Glutamatergic neuron (in vitro differentiated cells): Measurements from ENCODE around the gene TBC1D25. TPM values are rescaled to one million over a fixed set of nuclear protein-coding genes. Genes with fewer than 3 reads are reported as not detected.
"Not testable (repeated sequence)": the region's sequence is repeated elsewhere in the genome, so short reads cannot be mapped to it uniquely, and the experiment has no call there.

Experiments
- DNase-seq: peaks from one replicate; pipeline ENCODE4 v3.0.0; 2022
- H3K27ac Mint-ChIP-seq: one replicate; pipeline ENCODE4 v1.8.0; 2020; ENCODE audit warnings: mild to moderate bottlenecking, mixed read lengths, inconsistent platforms; ENCODE audit not compliant: unreplicated experiment
- H3K27me3 Mint-ChIP-seq: one replicate; pipeline ENCODE4 v1.8.0; 2020; ENCODE audit warnings: mild to moderate bottlenecking, moderate library complexity, mixed read lengths, inconsistent platforms; ENCODE audit not compliant: unreplicated experiment
- H3K36me3 Mint-ChIP-seq: one replicate; pipeline ENCODE4 v1.8.0; 2020; ENCODE audit warnings: mild to moderate bottlenecking, mixed read lengths, inconsistent platforms; ENCODE audit not compliant: unreplicated experiment
- H3K4me1 Mint-ChIP-seq: one replicate; pipeline ENCODE4 v1.8.0; 2020; ENCODE audit warnings: mild to moderate bottlenecking, low read depth, mixed read lengths, inconsistent platforms; ENCODE audit not compliant: unreplicated experiment
- H3K4me3 Mint-ChIP-seq: one replicate; pipeline ENCODE4 v1.8.0; 2020; ENCODE audit warnings: mild to moderate bottlenecking, mixed read lengths, inconsistent platforms; ENCODE audit not compliant: unreplicated experiment
- H3K9me3 Mint-ChIP-seq: one replicate; pipeline ENCODE4 v1.8.0; 2020; ENCODE audit warnings: mild to moderate bottlenecking, moderate library complexity, mixed read lengths, inconsistent platforms; ENCODE audit not compliant: unreplicated experiment
- total RNA-seq: library from RNA; stranded (reverse); fragmentation: NEBNext Ultra II Directional; extraction: Animal tissue kit (Norgen Biotek cat#: 25700); gene quantifications from one replicate; pipeline ENCODE4 v1.2.1, GENCODE V29; 2021; ENCODE audit not compliant: unreplicated experiment
- TF ChIP-seq, protein P1 (sequence below): fragments of 200-600 bp; sonication (generic); IDR thresholded peaks from one replicate; pipeline ENCODE4 v1.5.0; 2021; ENCODE audit not compliant: partially characterized antibody, unreplicated experiment

The TBC1D25 gene
- total RNA-seq, 1 donor from 2014 or later = 34.3 TPM

DNA sequence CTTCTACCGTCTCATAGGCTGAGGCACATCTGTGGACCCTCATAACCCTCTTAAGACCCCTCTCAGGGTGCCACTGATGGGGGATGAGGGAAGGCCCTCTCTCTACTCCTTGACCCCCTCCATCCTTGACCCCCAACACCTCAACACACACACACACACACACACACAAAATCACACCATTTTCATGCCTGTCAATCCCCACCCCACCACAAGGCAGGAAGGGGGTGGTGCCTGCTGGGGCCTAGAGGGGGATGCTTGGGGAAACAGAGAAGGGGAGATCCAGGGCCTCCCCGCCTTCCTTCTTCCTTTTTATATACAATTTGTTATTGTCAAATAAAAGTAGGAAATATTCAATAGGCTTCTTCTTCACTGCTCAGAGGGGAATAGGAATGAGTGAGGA, 19.1 kb upstream of the TBC1D25 start:
- TF ChIP-seq, protein P1, sequence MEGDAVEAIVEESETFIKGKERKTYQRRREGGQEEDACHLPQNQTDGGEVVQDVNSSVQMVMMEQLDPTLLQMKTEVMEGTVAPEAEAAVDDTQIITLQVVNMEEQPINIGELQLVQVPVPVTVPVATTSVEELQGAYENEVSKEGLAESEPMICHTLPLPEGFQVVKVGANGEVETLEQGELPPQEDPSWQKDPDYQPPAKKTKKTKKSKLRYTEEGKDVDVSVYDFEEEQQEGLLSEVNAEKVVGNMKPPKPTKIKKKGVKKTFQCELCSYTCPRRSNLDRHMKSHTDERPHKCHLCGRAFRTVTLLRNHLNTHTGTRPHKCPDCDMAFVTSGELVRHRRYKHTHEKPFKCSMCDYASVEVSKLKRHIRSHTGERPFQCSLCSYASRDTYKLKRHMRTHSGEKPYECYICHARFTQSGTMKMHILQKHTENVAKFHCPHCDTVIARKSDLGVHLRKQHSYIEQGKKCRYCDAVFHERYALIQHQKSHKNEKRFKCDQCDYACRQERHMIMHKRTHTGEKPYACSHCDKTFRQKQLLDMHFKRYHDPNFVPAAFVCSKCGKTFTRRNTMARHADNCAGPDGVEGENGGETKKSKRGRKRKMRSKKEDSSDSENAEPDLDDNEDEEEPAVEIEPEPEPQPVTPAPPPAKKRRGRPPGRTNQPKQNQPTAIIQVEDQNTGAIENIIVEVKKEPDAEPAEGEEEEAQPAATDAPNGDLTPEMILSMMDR = no peak
- peak overlapping the region; percentile 86 for H3K27ac Mint-ChIP-seq
- H3K27me3 Mint-ChIP-seq = peaks cover 3% of the 10 kb centered on the region
- H3K9me3 Mint-ChIP-seq = peaks cover 2% of the 10 kb centered on the region
- H3K4me1 Mint-ChIP-seq = peaks cover 11% of the 10 kb centered on the region
- peaks cover under 1% of the 10 kb centered on the region for H3K36me3 Mint-ChIP-seq
- H3K4me3 Mint-ChIP-seq = peak overlapping the region; percentile 91
- no peak for DNase-seq

GRCh38 chrX:48520976-48521352, 18.6 kb upstream of the TBC1D25 start:
- H3K27me3 Mint-ChIP-seq = peaks cover 3% of the 10 kb centered on the region
- H3K9me3 Mint-ChIP-seq = peaks cover 2% of the 10 kb centered on the region
- TF ChIP-seq, protein P1 = no peak
- H3K4me1 Mint-ChIP-seq = peaks cover 11% of the 10 kb centered on the region
- H3K27ac Mint-ChIP-seq = peak overlapping the region; percentile 86
- no peak for DNase-seq
- peak overlapping the region; percentile 91 for H3K4me3 Mint-ChIP-seq
- no peaks in the 10 kb centered on the region for H3K36me3 Mint-ChIP-seq

DNA sequence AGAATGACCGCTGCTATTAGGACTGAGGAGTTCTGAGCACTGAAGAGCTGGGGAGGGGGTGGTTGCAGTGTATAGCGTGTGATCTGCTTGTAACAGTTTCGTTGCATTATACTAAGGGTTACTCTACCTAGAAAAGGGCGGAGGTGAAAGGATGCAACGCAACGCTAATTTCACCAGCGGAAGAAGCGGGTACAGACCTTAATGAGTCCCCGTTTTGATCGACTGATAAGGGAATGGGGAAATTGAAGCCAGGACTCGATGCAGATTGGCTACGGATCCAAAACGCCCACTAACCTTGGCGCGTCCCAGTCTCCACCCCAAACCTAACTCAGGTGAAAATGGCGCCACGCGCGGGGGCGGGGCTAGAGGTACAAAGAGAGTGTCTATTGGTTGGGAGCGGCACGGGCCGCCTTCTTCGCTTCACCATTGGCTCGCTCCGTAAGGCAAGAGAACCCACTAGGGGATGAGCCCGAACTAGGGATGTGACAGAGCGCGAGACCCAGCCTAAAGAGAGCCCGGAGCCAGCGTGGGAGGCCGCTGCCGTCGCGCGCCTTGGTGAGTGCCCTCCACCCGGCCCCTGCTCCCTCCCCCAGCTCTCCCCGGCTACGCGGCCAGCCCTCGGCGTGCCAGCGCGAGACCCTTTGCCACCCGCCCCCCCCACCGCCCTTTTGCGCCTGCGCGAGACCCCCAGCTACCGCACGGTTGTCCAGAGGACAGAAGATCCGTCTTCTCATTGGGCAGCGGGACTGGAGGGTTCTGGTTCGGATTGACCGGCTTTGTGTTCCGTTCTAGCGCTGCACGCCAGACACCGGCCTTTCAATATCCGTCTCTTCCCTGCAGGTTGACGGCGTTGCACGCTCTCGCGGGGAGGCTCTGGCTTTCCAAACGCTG, 17.9 kb upstream of the TBC1D25 start, which contains the start of gene EBP:
TSS of gene EBP (plus strand) at position 456 of the 891 bp plus-strand sequence. CDS start 1,964 bp downstream, outside the sequence.
- Mint-ChIP-seq H3K27me3 (no peaks in the 10 kb centered on the region), H3K27ac (peak within 1 kb of the TSS; percentile 89), H3K4me1 (peaks cover 11% of the 10 kb centered on the region), H3K9me3 (peaks cover 2% of the 10 kb centered on the region), H3K36me3 (no peaks in the 10 kb centered on the region), H3K4me3 (peak within 1 kb of the TSS; percentile 91)
- DNase-seq = peak; percentile 86
- TF ChIP-seq, protein P1 = no peak

GRCh38 chrX:48522291-48522690, 17.2 kb upstream of the TBC1D25 start:
- no peaks in the 10 kb centered on the region for H3K27me3 Mint-ChIP-seq
- no peak for DNase-seq
- peaks cover 11% of the 10 kb centered on the region for H3K4me1 Mint-ChIP-seq
- H3K9me3 Mint-ChIP-seq = peaks cover 2% of the 10 kb centered on the region
- TF ChIP-seq, protein P1 = no peak
- peak overlapping the region; percentile 89 for H3K27ac Mint-ChIP-seq
- peak overlapping the region; percentile 91 for H3K4me3 Mint-ChIP-seq
- no peaks in the 10 kb centered on the region for H3K36me3 Mint-ChIP-seq

GRCh38 chrX:48523682-48524081, 15.8 kb upstream of the TBC1D25 start:
- peaks cover 11% of the 10 kb centered on the region for H3K4me1 Mint-ChIP-seq
- TF ChIP-seq, protein P1 = no peak
- peaks cover 2% of the 10 kb centered on the region for H3K9me3 Mint-ChIP-seq
- DNase-seq = no peak
- no peaks in the 10 kb centered on the region for H3K27me3 Mint-ChIP-seq
- H3K36me3 Mint-ChIP-seq = no peaks in the 10 kb centered on the region
- peak overlapping the region; percentile 64 for H3K27ac Mint-ChIP-seq
- H3K4me3 Mint-ChIP-seq = peak overlapping the region; percentile 79

DNA sequence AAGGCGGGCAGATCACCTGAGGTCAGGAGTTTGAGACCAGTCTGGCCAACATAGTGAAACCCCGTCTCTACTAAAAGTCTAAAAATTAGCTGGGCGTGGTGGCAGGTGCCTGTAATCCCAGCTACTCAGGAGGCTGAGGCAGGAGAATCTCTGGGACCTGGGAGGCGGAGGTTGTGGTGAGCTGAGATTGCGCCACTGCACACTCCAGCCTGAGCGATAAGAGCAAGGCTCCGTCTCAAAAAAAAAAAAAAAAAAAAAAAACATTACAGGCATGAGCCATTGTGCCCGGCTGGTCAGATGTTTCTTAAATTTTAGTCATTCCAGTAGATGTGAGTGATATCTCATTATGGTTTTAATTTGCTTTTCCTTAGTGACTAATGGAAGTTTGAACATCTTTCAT, 13.7 kb upstream of the TBC1D25 start:
- H3K27me3 Mint-ChIP-seq, H3K27ac Mint-ChIP-seq, H3K4me1 Mint-ChIP-seq, DNase-seq, H3K9me3 Mint-ChIP-seq, H3K36me3 Mint-ChIP-seq, H3K4me3 Mint-ChIP-seq: not testable (repeated sequence)
